ENCODE data around the gene PHLDB1. TPM values are rescaled to one million over a fixed set of nuclear protein-coding genes. Genes with fewer than 3 reads are reported as not detected.

The PHLDB1 gene
- total and polyA plus RNA-seq, 2 of the 8 experiments (the other 6 are each of a cell fraction or from before 2014, with no cell fraction given), result 53.9 to 74.8 TPM

DNA sequence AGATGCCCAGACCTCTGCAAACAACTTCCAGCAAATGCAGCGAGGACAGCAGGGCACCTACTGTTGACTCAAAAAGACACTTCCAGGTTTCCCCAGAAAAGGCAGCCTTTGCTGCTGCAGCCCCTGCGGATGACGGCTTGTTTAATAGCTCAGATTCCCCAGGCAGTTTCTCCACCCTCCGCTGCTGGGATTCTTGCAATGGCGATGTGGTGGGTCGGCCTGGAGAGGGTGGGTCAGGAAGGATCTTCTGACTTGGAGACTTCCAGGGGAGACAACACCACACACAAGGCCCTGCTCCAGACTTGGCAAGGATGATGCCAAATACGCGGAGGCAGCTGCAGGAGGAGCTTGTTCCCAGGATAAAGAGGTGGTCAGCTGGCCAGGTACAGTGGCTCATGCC, 89.9 kb downstream of the PHLDB1 start:
- ChIA-PET CTCF (ENCODE audit: partially characterized antibody) (interaction anchor here (0.5 to 11.0 kb wide), 19 partner anchors 7 to 226 kb away, joined by 3 to 102 read pairs (median 3); partner anchors contain the start of gene TREH), POLR2A (ENCODE audit: partially characterized antibody) (interaction anchor here (0.6 to 7.0 kb wide), 8 partner anchors 8 to 94 kb away, joined by 3 to 46 read pairs (median 4); partner anchors contain the start of gene DDX6)
- Histone ChIP-seq H4K8ac (ENCODE audit: extremely low read depth, insufficient read depth, low read length) (no peak overlapping the region), H2BK5ac (ENCODE audit: low read depth, low read length) (peak overlapping the region; percentile 29; the same call in 1 of the 2 replicates), H4K20me1 (replicated peaks in 1 of 2; ENCODE audit: control insufficient read depth in 1 of 2, insufficient read depth in 2 of 2, low read length in 2 of 2) (no peaks in the 10 kb centered on the region), H3K56ac (replicated peaks; ENCODE audit: insufficient read length, low read depth, low read length) (no peak overlapping the region), H3K27ac (ENCODE audit: low read depth, low read length) (no peak overlapping the region), H3K4me2 (ENCODE audit: insufficient read depth in 1 of 2, low read depth in 2 of 2, low read length in 2 of 2) (no peak overlapping the region), H3K4ac (replicated peaks; ENCODE audit: insufficient read length, low read depth, low read length) (no peak overlapping the region), H3K4me3 (ENCODE audit: extremely low read depth in 1 of 4, insufficient read depth in 2 of 4, low read depth in 3 of 4, low read length in 4 of 4) (no peak overlapping the region), H2BK120ac (replicated peaks; ENCODE audit: low read depth, low read length) (peak overlapping the region; percentile 3), H2BK15ac (ENCODE audit: low read length) (0 out of 2 replicates have a peak overlapping the region, but pooled peaks have one; percentile 74), H3K9ac (replicated peaks in 1 of 4; ENCODE audit: extremely low read depth in 1 of 4, low read depth in 3 of 4, low read length in 3 of 4) (no peak overlapping the region), H4K5ac (ENCODE audit: insufficient read length, low read depth, low read length) (peak overlapping the region; percentile 12), H3K9me3 (ENCODE audit: insufficient read depth in 2 of 2, low read depth in 1 of 2, low read length in 1 of 2) (peaks cover 6 to 7% of the 10 kb centered on the region in 2 experiments; a peak in 3 of 4 replicates), H3K27me3 (replicated peaks in 1 of 4; ENCODE audit: control insufficient read depth in 3 of 4, extremely low read depth in 1 of 4, insufficient read depth in 3 of 4, low read length in 3 of 4) (no peaks in the 10 kb centered on the region), H3K79me2 (ENCODE audit: control insufficient read depth in 1 of 2, insufficient read depth in 2 of 2, low read length in 2 of 2) (no peaks in the 10 kb centered on the region), H3K79me1 (ENCODE audit: low read depth, low read length) (no peaks in the 10 kb centered on the region), H2AFZ (ENCODE audit: low read length) (0 out of 2 replicates have a peak overlapping the region, but pooled peaks have one; percentile 38), H4K91ac (replicated peaks; ENCODE audit: insufficient read length, low read length) (peak overlapping the region; percentile 63), H3K23me2 (ENCODE audit: low read depth, low read length) (no peaks in the 10 kb centered on the region), H3K4me1 (replicated peaks in 1 of 4; ENCODE audit: control insufficient read depth in 3 of 4, insufficient read depth in 4 of 4, low read length in 3 of 4) (peaks cover 0 to 13% (median 6%) of the 10 kb centered on the region in 4 experiments; a peak in 6 of 7 replicates), H3K18ac (ENCODE audit: extremely low read depth, low read length) (peak overlapping the region; percentile 80; the same call in 1 of the 2 replicates), H3K14ac (ENCODE audit: insufficient read length) (no peak overlapping the region), H2AK5ac (ENCODE audit: low read depth, low read length) (0 out of 2 replicates have a peak overlapping the region, but pooled peaks have one; percentile 82), H2BK12ac (ENCODE audit: low read depth, low read length) (peak overlapping the region; percentile 99; the same call in 1 of the 2 replicates), H3K36me3 (ENCODE audit: control insufficient read depth in 2 of 4, insufficient read depth in 4 of 4, low read length in 3 of 4) (no peaks in the 10 kb centered on the region), H2BK20ac (ENCODE audit: low read length) (peak overlapping the region; percentile 23; the same call in 1 of the 2 replicates), H3K23ac (ENCODE audit: insufficient read length) (no peak overlapping the region)
- DNase-seq (ENCODE audit: low read depth in 1 of 2, low spot score in 2 of 2), result no peak
- WGBS, 2 experiments (ENCODE audit: extremely low coverage in 1 of 2, insufficient coverage in 1 of 2, insufficient read length in 1 of 2, insufficient replicate concordance in 2 of 2, low coverage in 1 of 2, low lambda C conversion rate in 2 of 2, missing lambda C conversion rate in 1 of 2), result 98% methylated on average over 8 of the region's 8 CpGs; no CpG with 5 or more reads in 1 of the 2 experiments
- no peak for FAIRE-seq
- TF ChIP-seq RXRA (IDR thresholded peaks at IDR 0.05; ENCODE audit: insufficient read depth, low read depth, low read length), result no peak

Data from H1 (cell line).